Stimulated activated CD4-positive, alpha-beta T cell treated with anti-CD3 and anti-CD28 coated beads, Interleukin-2, amount 100 ng/mL, for 24 hours (primary cell): ENCODE results near the gene ZNF630.
"Not testable (repeated sequence)": the region's sequence is repeated elsewhere in the genome, so short reads cannot be mapped to it uniquely, and the experiment has no call there.

Experiments
- DNase-seq, 2 donors: peaks; one replicate each; pipeline ENCODE4 v3.0.0-alpha.2; 2020

Gene ZNF630

GRCh38 chrX:48071064-48071985 is at the start of gene ZNF630:
ZNF630 (minus strand) TSS chrX:48071640; CDS start chrX:48066886, 4,754 bp downstream.
- DNase-seq = peak; percentile 60 to 67

DNA sequence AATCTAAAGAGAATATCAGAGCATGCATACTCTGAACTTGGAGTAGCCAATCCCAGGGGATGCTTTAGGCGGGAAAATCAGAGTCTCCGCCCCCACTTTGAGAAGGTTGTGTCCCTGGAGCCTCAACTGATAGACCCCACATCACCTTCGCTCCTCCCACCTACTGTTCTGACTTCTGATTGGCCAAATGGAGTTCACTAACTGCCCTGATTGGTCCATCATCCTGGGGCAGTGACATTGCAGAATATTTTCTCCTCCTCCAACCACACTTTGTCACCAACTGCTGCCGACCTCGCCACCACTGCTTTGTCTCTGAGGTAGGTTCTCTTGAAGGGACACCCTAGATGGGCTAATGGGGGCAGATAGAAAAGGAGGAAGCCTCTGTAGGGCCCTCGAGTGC is 36.3 kb upstream of the ZNF630 start:
- DNase-seq = no peak

- DNase-seq = no peak
These were observed 31.5 kb upstream of the ZNF630 start for GRCh38 chrX:48102874-48103374.

DNA sequence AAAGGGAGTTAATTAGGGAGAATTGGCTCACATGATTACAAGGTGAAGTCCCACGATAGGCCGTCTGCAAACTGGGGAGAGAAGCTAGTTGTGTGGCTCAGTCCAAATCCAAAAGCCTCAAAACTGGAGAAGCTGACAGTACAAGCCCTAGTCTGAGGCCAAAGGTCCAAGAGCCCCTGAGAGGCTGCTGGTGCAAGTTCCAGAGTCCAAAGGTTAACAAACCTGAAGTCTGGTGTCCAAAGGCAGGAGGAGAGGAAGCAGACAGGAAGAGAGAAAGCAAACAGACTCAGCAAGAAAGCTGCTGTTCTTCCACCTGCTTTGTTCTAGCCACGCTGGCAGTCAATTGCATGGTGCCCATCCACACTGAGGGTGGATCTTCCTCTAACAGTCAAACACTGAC is 30.0 kb upstream of the ZNF630 start:
- DNase-seq = no peak

DNA sequence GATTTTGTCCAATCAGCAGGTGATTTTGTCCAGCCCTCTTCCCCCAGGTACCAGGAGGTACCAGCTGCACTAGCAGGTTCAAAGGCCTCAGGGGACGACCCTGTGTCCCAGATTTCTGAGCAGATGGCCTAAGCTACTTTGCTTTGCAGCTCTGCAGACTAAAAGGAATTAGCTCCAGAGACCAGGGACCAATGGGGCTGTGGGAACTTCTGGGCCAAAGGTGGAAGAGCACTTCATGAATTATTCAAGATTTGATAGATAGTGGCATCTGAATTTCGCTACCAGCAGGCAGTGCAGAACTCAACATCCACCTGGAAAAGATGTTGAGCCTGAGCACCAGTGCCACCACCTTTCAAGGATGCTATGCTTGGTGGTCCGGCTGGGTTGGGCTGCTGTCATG is 21.1 kb upstream of the ZNF630 start:
- not testable (repeated sequence) for DNase-seq

- no peak for DNase-seq
These were observed 18.7 kb upstream of the ZNF630 start for GRCh38 chrX:48090123-48090522.

DNA sequence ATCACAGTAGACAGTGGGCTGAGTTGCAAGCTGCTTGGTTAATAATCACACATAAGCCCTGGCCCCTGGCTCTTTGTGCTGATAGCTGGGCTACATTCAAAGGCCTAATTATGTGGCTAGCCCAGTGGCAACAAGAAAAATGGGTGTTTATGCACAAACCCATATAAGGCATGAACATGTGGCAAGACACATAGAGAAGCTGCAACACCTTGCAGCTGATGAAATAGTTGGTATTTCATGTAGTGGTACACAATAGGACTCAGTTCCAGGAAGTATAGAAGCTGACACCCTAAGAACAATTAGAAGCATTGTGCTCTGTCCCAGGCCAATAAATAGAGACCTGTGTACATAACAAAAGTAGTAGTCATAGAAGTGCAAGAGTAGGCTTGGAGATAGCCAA is 14.6 kb upstream of the ZNF630 start:
- DNase-seq = no peak

GRCh38 chrX:48083706-48084105 is 12.3 kb upstream of the ZNF630 start:
- no peak for DNase-seq

- peak; percentile 38 to 45 for DNase-seq
These were observed 11.8 kb upstream of the ZNF630 start for GRCh38 chrX:48083212-48083611.

DNA sequence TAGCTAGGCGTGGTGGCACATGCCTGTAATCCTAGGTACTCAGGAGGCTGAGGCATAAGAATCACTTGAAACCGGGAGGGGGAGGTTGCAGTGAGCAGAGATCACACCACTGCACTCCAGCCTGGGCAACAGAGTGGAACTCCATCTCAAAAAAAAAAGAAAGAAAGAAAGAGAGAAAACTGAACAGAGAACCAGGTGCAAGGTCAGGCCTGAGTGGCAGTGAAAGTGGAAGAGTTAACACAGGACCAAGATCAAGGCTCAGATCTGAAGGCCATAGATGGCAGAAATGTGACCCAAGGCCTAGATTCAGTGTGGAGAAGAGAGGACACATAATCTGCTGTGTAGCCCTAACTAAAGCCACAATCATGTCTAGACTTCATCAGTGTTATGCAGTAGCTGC is 4.9 kb upstream of the ZNF630 start:
- DNase-seq = no peak

DNA sequence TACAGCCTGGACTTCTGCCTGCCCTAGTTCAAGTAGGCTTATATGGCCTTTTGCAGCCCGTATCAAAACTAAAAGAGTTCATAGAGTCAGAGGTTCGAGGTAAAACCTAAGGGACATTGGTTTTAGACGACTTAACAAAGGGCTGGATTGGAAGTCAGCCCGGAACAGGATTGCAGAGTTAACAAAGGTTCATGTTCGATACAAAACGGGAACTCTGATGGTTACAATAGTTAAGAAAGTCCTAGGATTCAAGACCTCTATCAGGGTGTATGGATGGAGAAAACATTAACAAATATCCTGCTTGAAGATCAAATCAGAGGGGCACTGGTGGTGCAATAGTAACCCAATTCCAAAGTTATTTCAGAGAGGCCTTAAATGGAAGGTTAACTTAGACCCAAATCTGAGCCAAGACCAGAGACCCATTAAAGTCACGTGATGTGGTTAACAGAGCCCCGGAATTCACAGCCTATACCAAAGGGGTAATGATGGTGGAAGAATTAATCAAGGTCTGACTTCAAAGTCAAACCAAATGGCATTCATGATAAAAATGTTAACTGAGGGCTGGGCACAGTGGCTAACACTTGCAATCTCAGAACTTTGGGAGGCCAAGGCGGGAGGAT is 656 bp upstream of the ZNF630 start:
- no peak for DNase-seq

DNA sequence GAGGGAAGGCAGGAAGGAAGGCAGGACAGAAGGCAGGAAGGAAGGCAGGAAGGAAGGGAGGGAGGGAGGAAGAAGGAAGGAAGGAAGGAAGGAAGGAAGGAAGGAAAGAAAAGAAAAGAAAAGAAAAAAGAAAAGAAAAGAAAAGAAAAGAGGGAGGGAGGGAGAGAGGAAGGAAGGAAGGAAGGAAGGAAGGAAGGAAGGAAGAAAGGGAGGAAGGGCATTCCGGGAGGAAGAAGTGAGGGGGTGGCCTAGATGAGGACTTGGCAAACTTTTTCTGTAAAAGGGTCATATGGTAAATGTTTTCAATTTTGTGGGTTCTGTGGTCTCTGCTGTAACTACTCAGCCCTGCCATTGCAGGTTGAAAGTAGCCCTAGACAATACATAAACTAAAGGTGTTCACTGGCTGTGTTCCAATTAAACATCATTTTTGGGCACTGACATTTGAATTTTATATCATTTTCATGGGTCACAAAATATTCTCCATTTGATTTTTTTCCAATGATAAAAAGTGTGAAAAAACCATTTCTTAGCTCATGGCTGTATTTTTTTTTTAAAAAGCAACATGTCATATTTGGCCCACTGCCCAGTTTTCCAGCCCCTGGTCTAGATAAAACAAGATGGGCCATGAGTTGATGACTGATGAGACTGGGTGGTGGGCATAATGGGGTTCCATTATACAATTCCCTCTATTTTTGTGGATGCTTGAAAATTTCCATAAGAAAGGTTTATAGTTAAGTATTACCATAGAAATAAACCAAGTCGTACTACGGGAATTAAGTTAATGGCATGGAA is 3.1 kb downstream of the ZNF630 start:
- no peak for DNase-seq

DNA sequence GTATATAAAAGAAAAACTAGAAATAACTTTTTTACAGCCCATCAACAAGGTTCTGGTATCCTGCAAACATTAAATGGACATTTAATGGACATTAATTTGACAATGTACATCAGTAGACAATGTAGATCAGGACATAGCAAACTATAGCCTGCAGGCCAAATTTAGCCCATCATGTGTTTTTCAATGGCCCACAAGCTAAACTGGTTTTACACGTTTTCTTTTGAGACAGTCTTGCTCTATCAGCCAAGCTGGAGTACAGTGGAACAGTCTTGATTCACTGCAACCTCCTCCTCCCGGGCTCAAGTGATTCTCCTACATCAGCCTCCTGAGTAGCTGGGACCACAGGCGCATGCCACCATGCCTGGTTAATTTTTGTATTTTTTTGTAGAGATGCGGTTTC is 7.2 kb downstream of the ZNF630 start:
- DNase-seq = no peak

DNA sequence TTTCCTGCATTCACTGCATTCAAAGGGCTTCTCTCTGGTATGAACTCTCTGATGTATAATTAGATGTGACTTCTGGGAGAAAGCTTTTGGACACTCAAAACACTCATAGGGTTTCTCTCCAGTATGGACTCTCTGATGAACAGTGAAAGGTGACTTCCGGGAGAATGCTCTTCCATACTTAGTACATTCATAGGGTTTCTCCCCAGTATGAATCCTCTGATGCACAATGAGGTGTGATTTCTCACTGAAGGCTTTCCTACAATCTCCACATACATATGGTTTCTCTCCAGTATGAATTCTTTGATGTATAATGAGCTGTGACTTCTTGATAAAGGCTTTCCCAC is 12.2 kb downstream of the ZNF630 start:
- DNase-seq = no peak

DNA sequence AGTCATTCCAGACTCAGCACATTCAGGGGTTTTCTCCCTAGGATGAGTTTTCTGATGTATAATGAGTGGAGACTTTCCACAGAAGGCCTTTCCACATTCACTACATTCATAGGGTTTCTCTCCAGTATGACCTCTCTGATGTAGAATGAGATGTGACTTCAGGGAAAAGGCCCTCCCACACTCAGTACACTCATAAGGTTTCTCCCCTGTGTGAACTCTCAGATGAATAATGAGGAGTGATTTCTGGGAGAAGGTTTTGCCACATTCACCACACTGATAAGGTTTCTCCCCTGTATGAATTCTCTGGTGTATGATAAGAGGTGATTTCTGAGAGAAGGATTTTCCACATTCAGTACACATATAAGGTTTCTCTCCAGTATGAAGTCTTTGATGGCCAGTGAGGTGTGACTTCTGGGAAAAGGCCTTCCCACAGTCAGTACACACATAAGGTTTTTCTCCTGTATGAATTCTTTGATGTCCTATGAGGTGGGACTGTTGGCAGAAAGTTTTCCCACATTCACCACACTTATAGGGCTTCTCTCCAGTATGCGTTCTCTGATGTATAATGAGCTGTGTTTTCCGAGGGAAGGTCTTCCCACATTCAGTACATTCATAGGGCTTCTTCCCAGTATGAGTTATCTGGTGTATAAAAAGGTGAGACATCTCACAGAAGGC is 12.7 kb downstream of the ZNF630 start:
- DNase-seq = no peak

- no peak for DNase-seq
These were observed 24.6 kb downstream of the ZNF630 start for GRCh38 chrX:48046846-48047245.

- no peak for DNase-seq
These were observed 25.8 kb downstream of the ZNF630 start for GRCh38 chrX:48045410-48046311.

DNA sequence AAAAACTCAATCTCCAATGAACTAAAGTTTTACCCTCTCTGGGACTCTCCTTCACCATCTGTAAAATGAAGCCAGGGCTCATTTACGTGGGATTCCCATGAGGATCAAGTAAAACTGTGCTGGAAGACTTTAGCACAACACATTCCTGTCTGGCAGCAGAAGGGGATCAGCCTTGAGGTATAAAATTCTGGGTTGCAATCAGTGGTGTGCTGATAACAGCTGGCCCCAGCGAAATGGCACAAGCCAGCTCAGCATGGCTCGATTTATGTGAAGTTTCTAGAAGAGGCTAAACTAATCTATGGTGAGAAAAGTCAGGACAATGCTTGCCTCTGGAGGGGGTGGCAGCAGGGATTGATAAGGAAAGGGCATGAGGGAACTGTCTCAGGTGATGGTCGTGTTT is 28.4 kb downstream of the ZNF630 start:
- DNase-seq = no peak

DNA sequence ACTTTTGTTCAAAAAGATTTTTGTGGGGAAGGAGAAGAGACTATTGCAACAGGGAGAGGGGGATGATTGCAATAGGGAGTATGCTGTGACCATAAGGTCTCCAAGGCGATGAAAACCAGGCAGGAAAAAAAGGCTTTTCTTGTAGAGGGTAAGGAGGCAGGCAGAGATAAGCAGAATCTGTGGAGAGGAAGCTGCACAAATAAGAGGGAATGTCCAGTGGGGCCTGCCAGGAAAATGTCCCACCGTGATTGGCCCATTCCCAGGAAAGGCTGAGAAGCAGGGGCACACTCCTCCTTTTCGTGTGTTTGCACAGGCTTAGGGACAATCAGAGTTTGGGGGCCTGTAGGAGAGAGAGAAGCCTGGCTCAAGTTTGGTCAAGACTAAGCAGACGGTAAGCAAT is 35.5 kb downstream of the ZNF630 start:
- DNase-seq = no peak

GRCh38 chrX:48030641-48031173 is 40.7 kb downstream of the ZNF630 start:
- DNase-seq = not testable (repeated sequence)

DNA sequence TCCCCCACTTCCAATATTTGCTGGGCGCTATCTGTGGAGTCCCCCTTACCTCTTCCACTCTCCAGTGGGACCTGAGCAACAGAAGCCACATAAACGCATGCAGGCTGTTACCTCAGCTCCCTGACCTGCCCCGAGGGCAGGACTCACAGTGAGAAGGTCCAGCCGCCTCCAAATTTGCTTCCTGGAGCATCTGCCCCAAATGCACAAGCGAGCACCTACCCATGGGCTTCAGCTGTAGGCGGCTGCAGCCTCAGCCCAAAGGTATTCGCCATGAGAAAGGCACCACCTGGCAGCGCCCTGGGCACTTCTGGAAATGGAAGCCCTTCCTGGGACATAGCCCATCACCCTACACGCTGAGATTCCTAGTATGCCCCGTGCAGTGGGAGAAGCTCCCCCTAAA is 41.2 kb downstream of the ZNF630 start:
- no peak for DNase-seq

GRCh38 chrX:48028091-48028490 is 43.3 kb downstream of the ZNF630 start:
- no peak for DNase-seq
